ENCODE measurements around the gene CLMN.

CLMN gene

DNA sequence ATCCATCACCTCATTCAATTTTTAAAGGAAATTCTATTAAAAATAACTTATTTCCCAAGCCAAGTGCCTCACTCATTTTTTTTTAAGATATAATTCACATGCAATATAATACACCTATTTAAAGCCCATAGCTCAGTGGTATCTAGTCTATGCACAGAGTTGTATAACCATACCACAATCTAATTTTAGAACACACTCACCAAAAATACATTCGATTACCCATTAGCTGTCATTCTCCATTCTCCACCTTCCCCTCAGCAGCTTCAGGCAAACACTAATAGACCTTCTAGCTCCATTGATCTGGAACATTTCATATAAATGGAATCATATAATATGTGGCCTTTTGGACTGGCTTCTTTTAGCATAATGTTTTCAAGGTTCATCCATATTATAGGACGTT, 49.5 kb downstream of the CLMN start:
- no peak overlapping the region for H3K4me3 ChIP-seq (replicated peaks; ENCODE audit: insufficient read depth, low read length)
- TF ChIP-seq POLR2AphosphoS5 (IDR thresholded peaks at IDR 0.05; ENCODE audit: low read depth): no peak
- TF ChIP-seq, protein P1, sequence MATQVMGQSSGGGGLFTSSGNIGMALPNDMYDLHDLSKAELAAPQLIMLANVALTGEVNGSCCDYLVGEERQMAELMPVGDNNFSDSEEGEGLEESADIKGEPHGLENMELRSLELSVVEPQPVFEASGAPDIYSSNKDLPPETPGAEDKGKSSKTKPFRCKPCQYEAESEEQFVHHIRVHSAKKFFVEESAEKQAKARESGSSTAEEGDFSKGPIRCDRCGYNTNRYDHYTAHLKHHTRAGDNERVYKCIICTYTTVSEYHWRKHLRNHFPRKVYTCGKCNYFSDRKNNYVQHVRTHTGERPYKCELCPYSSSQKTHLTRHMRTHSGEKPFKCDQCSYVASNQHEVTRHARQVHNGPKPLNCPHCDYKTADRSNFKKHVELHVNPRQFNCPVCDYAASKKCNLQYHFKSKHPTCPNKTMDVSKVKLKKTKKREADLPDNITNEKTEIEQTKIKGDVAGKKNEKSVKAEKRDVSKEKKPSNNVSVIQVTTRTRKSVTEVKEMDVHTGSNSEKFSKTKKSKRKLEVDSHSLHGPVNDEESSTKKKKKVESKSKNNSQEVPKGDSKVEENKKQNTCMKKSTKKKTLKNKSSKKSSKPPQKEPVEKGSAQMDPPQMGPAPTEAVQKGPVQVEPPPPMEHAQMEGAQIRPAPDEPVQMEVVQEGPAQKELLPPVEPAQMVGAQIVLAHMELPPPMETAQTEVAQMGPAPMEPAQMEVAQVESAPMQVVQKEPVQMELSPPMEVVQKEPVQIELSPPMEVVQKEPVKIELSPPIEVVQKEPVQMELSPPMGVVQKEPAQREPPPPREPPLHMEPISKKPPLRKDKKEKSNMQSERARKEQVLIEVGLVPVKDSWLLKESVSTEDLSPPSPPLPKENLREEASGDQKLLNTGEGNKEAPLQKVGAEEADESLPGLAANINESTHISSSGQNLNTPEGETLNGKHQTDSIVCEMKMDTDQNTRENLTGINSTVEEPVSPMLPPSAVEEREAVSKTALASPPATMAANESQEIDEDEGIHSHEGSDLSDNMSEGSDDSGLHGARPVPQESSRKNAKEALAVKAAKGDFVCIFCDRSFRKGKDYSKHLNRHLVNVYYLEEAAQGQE (IDR thresholded peaks at IDR 0.05; ENCODE audit: insufficient replicate concordance, low read depth): no peak
- TF ChIP-seq, protein P2, sequence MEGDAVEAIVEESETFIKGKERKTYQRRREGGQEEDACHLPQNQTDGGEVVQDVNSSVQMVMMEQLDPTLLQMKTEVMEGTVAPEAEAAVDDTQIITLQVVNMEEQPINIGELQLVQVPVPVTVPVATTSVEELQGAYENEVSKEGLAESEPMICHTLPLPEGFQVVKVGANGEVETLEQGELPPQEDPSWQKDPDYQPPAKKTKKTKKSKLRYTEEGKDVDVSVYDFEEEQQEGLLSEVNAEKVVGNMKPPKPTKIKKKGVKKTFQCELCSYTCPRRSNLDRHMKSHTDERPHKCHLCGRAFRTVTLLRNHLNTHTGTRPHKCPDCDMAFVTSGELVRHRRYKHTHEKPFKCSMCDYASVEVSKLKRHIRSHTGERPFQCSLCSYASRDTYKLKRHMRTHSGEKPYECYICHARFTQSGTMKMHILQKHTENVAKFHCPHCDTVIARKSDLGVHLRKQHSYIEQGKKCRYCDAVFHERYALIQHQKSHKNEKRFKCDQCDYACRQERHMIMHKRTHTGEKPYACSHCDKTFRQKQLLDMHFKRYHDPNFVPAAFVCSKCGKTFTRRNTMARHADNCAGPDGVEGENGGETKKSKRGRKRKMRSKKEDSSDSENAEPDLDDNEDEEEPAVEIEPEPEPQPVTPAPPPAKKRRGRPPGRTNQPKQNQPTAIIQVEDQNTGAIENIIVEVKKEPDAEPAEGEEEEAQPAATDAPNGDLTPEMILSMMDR (IDR thresholded peaks at IDR 0.05; ENCODE audit: insufficient read depth, low read length): no peak
- TF ChIP-seq SPI1 (IDR thresholded peaks at IDR 0.05; ENCODE audit: borderline replicate concordance, low read depth): no peak
- no peak for TF ChIP-seq GABPA (IDR thresholded peaks at IDR 0.05; ENCODE audit: low read depth)
- no peak for DNase-seq (ENCODE audit: low read depth in 1 of 2, low spot score in 1 of 2)
- H3K27ac ChIP-seq (replicated peaks): no peak overlapping the region
- H3K27me3 ChIP-seq (ENCODE audit: insufficient read depth, poor library complexity, severe bottlenecking): no peaks in the 10 kb centered on the region

DNA sequence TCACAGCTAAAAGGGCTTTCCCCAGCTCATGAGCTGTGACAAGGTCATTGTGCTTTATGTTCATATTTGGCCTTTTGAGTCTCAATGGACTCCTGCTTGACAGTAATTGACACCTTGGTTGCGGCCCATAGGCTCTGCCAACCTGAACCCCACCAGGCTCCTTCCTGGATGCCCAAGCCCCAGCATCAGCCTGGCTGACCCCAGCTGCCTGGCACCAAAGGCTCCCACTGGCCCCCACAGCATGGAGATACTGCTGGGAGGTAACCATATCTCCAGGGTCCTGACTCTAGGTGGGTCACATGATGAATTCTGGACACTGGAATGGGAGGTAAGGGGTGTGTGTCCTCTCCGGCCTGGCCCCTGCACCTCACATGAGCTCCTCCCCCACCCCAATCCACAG, 50.2 kb downstream of the CLMN start:
- H3K27ac ChIP-seq (replicated peaks): no peak overlapping the region
- DNase-seq (ENCODE audit: low read depth in 1 of 2, low spot score in 1 of 2): no peak
- no peaks in the 10 kb centered on the region for H3K27me3 ChIP-seq (ENCODE audit: insufficient read depth, poor library complexity, severe bottlenecking)
- H3K4me3 ChIP-seq (replicated peaks; ENCODE audit: insufficient read depth, low read length): no peak overlapping the region
- TF ChIP-seq SPI1 (IDR thresholded peaks at IDR 0.05; ENCODE audit: borderline replicate concordance, low read depth): no peak
- TF ChIP-seq GABPA (IDR thresholded peaks at IDR 0.05; ENCODE audit: low read depth): no peak
- TF ChIP-seq POLR2AphosphoS5 (IDR thresholded peaks at IDR 0.05; ENCODE audit: low read depth): no peak
- TF ChIP-seq, protein P1 (IDR thresholded peaks at IDR 0.05; ENCODE audit: insufficient replicate concordance, low read depth): no peak
- TF ChIP-seq, protein P2 (IDR thresholded peaks at IDR 0.05; ENCODE audit: insufficient read depth, low read length): no peak

DNA sequence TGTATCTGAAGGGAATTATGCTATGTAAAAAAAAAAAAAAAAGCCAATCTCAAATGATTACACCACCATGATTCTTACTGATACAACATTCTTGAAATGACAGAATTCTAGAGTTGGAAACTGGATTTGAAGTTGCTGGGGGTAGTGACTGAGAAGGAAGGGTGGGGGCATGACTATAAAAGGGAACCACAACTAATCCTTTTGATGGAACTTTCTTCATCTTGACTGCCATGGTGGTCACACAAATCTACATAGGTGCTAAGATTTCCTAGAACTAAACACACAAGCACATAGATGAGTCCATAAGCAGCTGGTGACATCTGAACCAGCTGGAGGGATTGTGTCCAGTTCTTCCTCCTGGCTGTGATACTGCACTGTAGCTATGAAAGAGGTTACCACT, 51.4 kb downstream of the CLMN start:
- Histone ChIP-seq H3K27me3 (ENCODE audit: insufficient read depth, poor library complexity, severe bottlenecking) (no peaks in the 10 kb centered on the region), H3K4me3 (replicated peaks; ENCODE audit: insufficient read depth, low read length) (no peak overlapping the region), H3K27ac (replicated peaks) (no peak overlapping the region)
- no peak for TF ChIP-seq SPI1 (IDR thresholded peaks at IDR 0.05; ENCODE audit: borderline replicate concordance, low read depth)
- no peak for DNase-seq (ENCODE audit: low read depth in 1 of 2, low spot score in 1 of 2)

DNA sequence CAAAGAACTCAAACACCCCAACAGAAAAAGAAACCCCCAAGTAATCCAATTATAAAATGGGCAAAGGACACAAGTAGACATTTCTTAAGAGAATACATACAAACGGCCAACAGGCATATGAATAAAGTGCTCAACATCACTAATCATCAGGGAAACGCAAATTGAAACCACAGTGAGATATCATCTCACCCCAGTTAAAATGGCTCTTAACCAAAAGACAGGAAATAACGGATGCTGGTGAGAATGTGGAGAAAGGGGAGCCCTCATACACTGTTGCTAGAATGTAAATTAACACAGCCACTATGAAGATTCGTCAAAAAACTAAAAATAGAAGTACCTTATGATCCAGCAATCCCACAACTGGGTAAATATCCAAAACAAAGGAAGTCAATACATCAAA, 52.4 kb downstream of the CLMN start:
- no peak for DNase-seq (ENCODE audit: low read depth in 1 of 2, low spot score in 1 of 2)
- H3K27ac ChIP-seq (replicated peaks): no peak overlapping the region

More for the DNA sequence above, 52.4 kb downstream of the CLMN start:
- Histone ChIP-seq H3K4me3 (replicated peaks; ENCODE audit: insufficient read depth, low read length) (no peak overlapping the region), H3K27me3 (ENCODE audit: insufficient read depth, poor library complexity, severe bottlenecking) (no peaks in the 10 kb centered on the region)
- TF ChIP-seq, protein P1 (IDR thresholded peaks at IDR 0.05; ENCODE audit: insufficient replicate concordance, low read depth): no peak
- TF ChIP-seq POLR2AphosphoS5 (IDR thresholded peaks at IDR 0.05; ENCODE audit: low read depth) (no peak), GABPA (IDR thresholded peaks at IDR 0.05; ENCODE audit: low read depth) (no peak), SPI1 (IDR thresholded peaks at IDR 0.05; ENCODE audit: borderline replicate concordance, low read depth) (no peak)
- TF ChIP-seq, protein P2 (IDR thresholded peaks at IDR 0.05; ENCODE audit: insufficient read depth, low read length): no peak
